Gastroesophageal sphincter (tissue), 4 donors: ENCODE measurements around the gene QKI. TPM values are rescaled to one million over a fixed set of nuclear protein-coding genes. Genes with fewer than 3 reads are reported as not detected.

ENCODE experiments used
- ATAC-seq: fragments of 150-250 bp; one replicate; pipeline ENCODE4 v1.9.1; 2016; ENCODE audit warnings: mild to moderate bottlenecking, moderate library complexity
- H3K27ac ChIP-seq, 4 donors: fragments of 200-600 bp; sonication (generic) in 3 of 4; 1 replicate in 3 of 4; 2 replicates in 1 of 4; pipeline ENCODE4 v1.5.1; 2016 to 2019
- H3K27me3 ChIP-seq: fragments of 200-600 bp; sonication (generic); one replicate; pipeline ENCODE4 v1.5.1; 2019
- H3K36me3 ChIP-seq, 2 donors: fragments of 200-600 bp; sonication (generic); one replicate each; pipeline ENCODE4 v1.5.1; 2019; ENCODE audit warnings: control low read depth in 1 of 2
- H3K4me1 ChIP-seq, 3 donors: fragments of 200-600 bp; sonication (generic); 1 replicate in 2 of 3; 2 replicates in 1 of 3; pipeline ENCODE4 v1.5.1; 2016 to 2019; ENCODE audit warnings: control low read depth in 2 of 3
- H3K4me3 ChIP-seq, 2 donors: fragments of 200-600 bp; sonication (generic); one replicate each; pipeline ENCODE4 v1.5.1; 2019; ENCODE audit warnings: mild to moderate bottlenecking in 1 of 2, moderate library complexity in 1 of 2
- H3K9me3 ChIP-seq, 3 donors: fragments of 200-600 bp; sonication (generic); one replicate each; pipeline ENCODE4 v1.5.1; 2017 to 2019; ENCODE audit warnings: control low read depth in 2 of 3
- CTCF ChIP-seq, 4 experiments: fragments of 200-600 bp in 2 of 4; fragments of 450-650 bp in 2 of 4; sonication (generic) in 1 of 4; IDR thresholded peaks; one replicate each; pipeline ENCODE4 v1.5.1; 2017 to 2019; ENCODE audit warnings: antibody characterized with exemption in 4 of 4, mild to moderate bottlenecking in 2 of 4, moderate library complexity in 2 of 4
- EP300 ChIP-seq: sonication (generic); formaldehyde crosslinking; IDR thresholded peaks from one replicate; pipeline ENCODE4 v1.6.1; 2017; ENCODE audit warnings: antibody characterized with exemption, mild to moderate bottlenecking
- POLR2A ChIP-seq, 2 donors: fragments of 450-650 bp; IDR thresholded peaks; one replicate each; pipeline ENCODE4 v1.6.1; 2017; ENCODE audit warnings: antibody characterized with exemption in 2 of 2, mild to moderate bottlenecking in 2 of 2, moderate library complexity in 1 of 2
- POLR2AphosphoS5 ChIP-seq: sonication (generic); formaldehyde crosslinking; IDR thresholded peaks from one replicate; pipeline ENCODE4 v1.6.1; 2017; ENCODE audit warnings: antibody characterized with exemption
- WGBS, 2 donors: methylation state at CpG; one replicate each; pipeline ENCODE4 v1.1.5; 2018; ENCODE audit warnings: low coverage in 1 of 2; 5-methylcytosine and 5-hydroxymethylcytosine counted together
- total RNA-seq, 4 donors: library from RNA; depleted of rRNA; stranded (reverse); fragments of >200 nt; gene quantifications; one replicate each; pipeline ENCODE4 v1.1.0, GENCODE V29; 2016

Gene QKI
- total RNA-seq, 4 donors from 2014 or later: 170 to 249 (median 227) TPM

- 86 to 91% methylated on average over 3 of the region's 3 CpGs for WGBS, 2 donors
- ATAC-seq: no peak
- no peak for TF ChIP-seq CTCF (IDR thresholded peaks at IDR 0.05)
- no peak for TF ChIP-seq POLR2A (IDR thresholded peaks at IDR 0.05)
- no peak for TF ChIP-seq EP300
- no peak for TF ChIP-seq POLR2AphosphoS5
- Histone ChIP-seq H3K27ac (no peak overlapping the region), H3K27me3 (no peaks in the 10 kb centered on the region), H3K4me1 (peaks cover 16 to 76% (median 16%) of the 10 kb centered on the region in 3 donors), H3K9me3 (no peaks in the 10 kb centered on the region), H3K4me3 (no peak overlapping the region), H3K36me3 (no peaks in the 10 kb centered on the region)
Measured at GRCh38 chr6:163527291-163527690, 112.8 kb downstream of the QKI start.

GRCh38 chr6:163529605-163530004, 115.1 kb downstream of the QKI start:
- Histone ChIP-seq H3K4me1 (peaks cover 16 to 98% (median 19%) of the 10 kb centered on the region in 3 donors), H3K27ac (no peak overlapping the region), H3K36me3 (no peaks in the 10 kb centered on the region), H3K4me3 (no peak overlapping the region), H3K9me3 (no peaks in the 10 kb centered on the region), H3K27me3 (no peaks in the 10 kb centered on the region)
- 20 to 35% methylated on average over 3 of the region's 3 CpGs for WGBS, 2 donors
- TF ChIP-seq CTCF (IDR thresholded peaks at IDR 0.05) (no peak), POLR2AphosphoS5 (no peak), POLR2A (IDR thresholded peaks at IDR 0.05) (no peak), EP300 (no peak)
- no peak for ATAC-seq

- 71 to 83% methylated on average over 3 of the region's 3 CpGs for WGBS, 2 donors
- no peak for ATAC-seq
- H3K4me3 ChIP-seq: no peak overlapping the region
- peaks cover 16 to 93% (median 19%) of the 10 kb centered on the region in 3 donors for H3K4me1 ChIP-seq
- H3K27me3 ChIP-seq: no peaks in the 10 kb centered on the region
- TF ChIP-seq EP300 (no peak), POLR2A (IDR thresholded peaks at IDR 0.05) (no peak), POLR2AphosphoS5 (no peak), CTCF (IDR thresholded peaks at IDR 0.05) (no peak)
- H3K27ac ChIP-seq: no peak overlapping the region
- no peaks in the 10 kb centered on the region for H3K9me3 ChIP-seq
- peaks cover 0 to 4% of the 10 kb centered on the region in 2 donors for H3K36me3 ChIP-seq
Measured at GRCh38 chr6:163530406-163530805, 115.9 kb downstream of the QKI start.

GRCh38 chr6:163531122-163531521, 116.6 kb downstream of the QKI start:
- peaks cover 0 to 9% of the 10 kb centered on the region in 2 donors for H3K36me3 ChIP-seq
- no peaks in the 10 kb centered on the region for H3K27me3 ChIP-seq
- TF ChIP-seq CTCF (IDR thresholded peaks at IDR 0.05) (no peak), EP300 (no peak), POLR2AphosphoS5 (no peak), POLR2A (IDR thresholded peaks at IDR 0.05) (no peak)
- WGBS, 2 donors: 67% methylated on average over 1 to 2 of the region's 2 CpGs
- ATAC-seq: no peak
- peaks cover 16 to 89% (median 19%) of the 10 kb centered on the region in 3 donors for H3K4me1 ChIP-seq
- H3K4me3 ChIP-seq: no peak overlapping the region
- no peak overlapping the region for H3K27ac ChIP-seq
- no peaks in the 10 kb centered on the region for H3K9me3 ChIP-seq

- WGBS, 2 donors: 64 to 70% methylated on average over 4 to 5 of the region's 5 CpGs
- TF ChIP-seq POLR2A (IDR thresholded peaks at IDR 0.05) (no peak), POLR2AphosphoS5 (no peak), EP300 (no peak)
- no peak for ATAC-seq
- Histone ChIP-seq H3K27me3 (no peaks in the 10 kb centered on the region), H3K4me3 (no peak overlapping the region), H3K27ac (no peak overlapping the region), H3K36me3 (peaks cover 0 to 9% of the 10 kb centered on the region in 2 donors), H3K4me1 (peaks cover 11 to 86% (median 19%) of the 10 kb centered on the region in 3 donors), H3K9me3 (no peaks in the 10 kb centered on the region)
Measured at GRCh38 chr6:163532526-163533078, 118.1 kb downstream of the QKI start.
